HG03342 (cell line): ENCODE results near the gene HAP1.
A peak's percentile ranks its signal among the peaks of the same experiment; 100 is the strongest.
"Not testable (repeated sequence)": the region's sequence is repeated elsewhere in the genome, so short reads cannot be mapped to it uniquely, and the experiment has no call there.

Experiments used
- ATAC-seq: cut with Tn5 transposase; IDR thresholded peaks from one replicate; pipeline ENCODE4 v1.9.1; 2021; ENCODE audit warnings: mild to moderate bottlenecking, moderate library complexity; ENCODE audit not compliant: unreplicated experiment

Gene HAP1

DNA sequence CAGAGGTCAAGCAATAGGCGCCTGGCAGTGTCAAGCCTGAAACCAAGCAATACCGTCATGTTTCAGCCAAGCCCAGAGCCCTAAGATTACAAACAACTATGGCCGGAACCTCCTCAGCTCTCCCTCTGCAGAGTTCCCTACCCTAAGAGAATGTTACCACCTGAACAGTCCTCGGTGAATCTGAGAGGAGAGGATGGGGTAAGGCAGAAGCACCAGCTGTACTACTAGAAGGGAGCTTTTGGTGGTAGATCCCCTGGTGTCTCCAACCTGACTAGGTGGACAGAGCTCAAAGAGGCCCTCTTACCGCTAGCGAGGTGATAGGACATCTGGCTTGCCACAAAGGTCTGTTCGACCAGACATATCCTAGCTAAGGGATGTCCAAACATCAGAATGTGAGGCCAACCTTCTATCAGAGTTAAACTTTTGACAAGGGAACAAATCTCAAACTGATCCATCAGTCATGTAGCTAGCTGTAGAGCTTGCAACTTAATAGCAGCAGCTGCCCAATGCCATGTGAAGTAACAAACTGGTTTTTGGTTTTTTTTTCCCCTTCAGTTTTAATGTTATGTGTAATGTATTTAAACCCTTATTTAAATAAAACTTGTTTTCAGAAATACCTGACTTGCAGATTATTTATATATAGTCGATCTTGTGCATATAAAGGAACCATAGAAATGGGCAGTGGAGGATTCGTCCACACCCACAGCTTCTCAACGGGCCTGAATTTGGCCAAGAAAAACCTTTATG lies 43.2 kb downstream of the HAP1 start:
- ATAC-seq = no peak

DNA sequence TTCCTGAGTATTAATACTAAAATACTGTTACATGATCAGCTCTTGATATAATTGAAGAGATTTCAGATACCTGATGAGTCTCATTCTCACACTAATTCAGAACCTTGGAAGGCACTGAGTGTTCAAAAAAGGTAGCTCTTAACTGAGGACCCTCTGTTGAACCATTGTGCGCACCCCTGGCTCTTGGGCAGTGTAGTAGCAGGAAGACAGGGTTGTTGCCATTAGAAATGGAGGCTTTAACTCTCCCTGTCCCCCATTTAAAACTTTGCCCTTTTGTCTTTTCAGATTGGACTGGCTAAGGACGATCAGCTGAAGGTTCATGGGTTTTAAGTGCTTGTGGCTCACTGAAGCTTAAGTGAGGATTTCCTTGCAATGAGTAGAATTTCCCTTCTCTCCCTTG lies 43.9 kb downstream of the HAP1 start:
- ATAC-seq = no peak

DNA sequence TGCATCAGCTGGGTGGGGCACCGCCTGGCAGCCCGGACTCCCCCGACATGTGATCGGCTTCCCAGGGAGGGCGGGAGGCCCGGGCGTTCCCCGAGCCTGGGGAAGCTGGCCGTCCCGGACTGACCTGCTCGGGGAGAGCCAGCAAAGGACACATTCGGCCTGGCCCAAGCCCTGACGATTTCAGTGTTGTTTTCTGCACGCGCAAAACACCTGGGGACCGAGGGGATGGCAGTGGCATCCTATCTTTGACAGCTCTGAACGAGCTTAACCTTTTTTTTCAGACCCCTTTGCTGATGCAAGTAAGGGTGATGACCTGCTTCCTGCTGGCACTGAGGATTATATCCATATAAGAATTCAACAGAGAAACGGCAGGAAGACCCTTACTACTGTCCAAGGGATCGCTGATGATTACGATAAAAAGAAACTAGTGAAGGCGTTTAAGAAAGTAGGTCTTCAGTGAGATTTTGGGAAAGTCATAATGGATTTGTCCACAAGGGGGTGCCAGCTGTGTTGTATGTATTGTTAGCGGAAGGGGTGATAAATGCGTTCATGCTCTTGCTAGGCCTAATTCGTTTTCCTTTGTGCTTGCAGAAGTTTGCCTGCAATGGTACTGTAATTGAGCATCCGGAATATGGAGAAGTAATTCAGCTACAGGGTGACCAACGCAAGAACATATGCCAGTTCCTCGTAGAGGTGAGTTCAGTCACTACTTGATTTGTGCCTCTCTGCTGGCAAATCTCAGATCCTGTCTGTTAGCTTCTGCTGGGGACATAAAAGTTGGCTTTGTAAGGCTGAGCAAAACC lies 44.7 kb downstream of the HAP1 start:
- no peak for ATAC-seq

DNA sequence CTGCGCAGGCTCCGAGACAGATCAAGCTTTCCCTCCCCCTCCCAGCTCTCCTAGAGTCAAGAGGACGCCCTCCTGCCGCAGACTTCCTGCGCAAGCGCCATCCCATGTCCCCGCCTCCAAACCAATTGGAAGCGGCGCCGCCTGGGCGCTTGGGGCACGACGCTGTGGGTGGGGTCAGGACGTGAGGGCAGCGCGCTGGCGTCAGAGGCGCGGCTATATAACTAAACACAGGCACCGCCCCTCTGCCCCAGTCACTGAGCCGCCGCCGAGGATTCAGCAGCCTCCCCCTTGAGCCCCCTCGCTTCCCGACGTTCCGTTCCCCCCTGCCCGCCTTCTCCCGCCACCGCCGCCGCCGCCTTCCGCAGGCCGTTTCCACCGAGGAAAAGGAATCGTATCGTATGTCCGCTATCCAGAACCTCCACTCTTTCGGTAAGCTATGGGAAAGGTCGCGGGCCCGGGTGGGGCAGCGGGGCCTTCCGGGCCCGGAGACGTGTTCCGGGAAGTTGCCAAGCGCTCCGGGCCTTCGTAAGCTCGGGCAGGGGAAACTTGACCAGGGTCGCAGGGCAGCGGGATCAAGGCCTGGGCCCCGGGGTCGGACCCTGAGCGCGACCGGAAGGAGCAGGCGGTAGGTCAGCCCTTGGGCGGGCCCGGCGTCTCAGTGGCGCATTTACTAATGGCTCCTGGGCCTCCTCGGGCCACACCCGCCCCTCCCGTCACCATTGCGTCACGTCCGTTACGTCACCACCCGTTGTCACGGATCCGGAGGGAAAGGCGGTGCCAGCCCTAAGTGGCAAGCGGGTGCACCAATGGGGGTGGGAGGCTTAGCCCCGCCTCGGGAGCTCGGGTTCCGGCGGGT lies 45.6 kb downstream of the HAP1 start, which contains the start of gene EIF1:
Gene EIF1, plus strand, starts transcription at position 245 of the 856 bp plus-strand sequence. Its CDS starts 154 bp downstream, at position 399.
- ATAC-seq = peak; percentile 62

DNA sequence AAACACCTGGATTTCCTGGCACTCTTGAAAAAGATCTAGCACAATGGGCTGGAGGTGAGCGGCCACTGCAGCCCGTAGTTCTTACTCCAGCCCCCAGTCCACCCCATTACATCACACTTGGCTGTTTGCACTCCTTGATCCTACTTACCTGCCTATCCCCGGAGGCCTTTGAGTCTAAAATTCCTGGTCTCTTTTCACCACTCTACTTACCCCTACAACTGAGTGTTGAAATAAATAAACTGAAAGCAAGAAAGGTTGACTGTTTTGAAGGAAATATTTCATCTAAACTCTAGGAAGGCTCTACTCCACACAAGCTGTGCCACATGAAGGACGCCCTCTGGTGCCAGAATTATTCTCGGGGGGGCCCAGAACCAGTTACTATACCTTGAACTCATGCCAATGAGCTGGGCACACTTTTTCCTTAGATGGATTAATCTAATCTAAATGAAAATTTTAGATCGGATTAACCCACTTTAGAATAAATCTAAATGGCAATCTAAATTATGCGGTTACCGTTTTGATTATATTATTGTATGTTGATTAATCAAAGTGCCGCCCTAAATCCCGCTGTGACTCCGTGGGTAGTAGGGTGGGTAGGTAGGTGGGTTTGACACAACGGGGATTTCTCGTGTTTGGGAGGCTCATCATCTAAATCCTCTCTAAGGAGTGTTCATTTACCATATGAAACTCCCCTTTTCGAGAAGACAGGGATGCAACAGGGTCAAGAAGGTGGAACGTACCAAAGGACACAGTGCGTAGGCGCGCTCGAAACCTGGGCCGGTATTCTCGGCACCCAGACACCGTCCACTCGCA lies 46.4 kb downstream of the HAP1 start:
- no peak for ATAC-seq

DNA sequence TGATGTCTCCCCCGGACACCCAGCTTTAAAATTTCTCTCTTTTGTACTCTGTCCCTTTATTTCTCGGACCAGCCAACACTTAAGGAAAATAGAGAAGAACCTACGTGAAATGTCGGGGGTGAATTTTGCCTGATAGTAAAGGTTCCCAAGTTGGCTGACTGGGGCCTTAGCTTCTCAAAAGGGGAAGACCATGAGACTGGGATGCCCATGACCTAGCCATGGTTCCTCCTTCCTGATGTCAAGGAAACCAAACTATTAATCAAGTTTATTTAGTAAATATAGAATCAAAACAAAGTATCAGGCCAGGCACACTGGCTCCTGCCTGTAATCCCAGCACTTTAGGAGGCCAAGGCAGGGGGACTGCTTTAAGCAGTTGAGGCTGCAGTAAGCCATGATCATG lies 48.2 kb downstream of the HAP1 start:
- ATAC-seq = no peak

DNA sequence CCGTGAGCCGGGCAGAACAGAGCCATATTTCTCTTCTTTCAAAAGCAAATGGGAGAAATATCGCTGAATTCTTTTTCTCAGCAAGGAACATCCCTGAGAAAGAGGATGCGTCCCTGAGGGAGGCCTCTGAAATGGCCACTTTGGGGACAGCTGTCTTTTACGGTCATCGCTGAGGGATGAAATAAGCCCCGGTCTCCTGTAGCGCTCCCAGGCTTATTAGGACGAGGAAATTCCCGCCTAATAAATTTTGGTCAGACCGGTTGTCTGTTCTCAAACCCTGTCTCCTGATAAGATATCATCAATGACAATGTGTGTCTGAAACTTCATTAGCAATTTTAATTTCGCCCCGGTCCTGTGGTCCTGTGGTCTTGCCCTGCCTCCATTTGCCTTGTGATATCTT lies 48.7 kb downstream of the HAP1 start:
- not testable (repeated sequence) for ATAC-seq

DNA sequence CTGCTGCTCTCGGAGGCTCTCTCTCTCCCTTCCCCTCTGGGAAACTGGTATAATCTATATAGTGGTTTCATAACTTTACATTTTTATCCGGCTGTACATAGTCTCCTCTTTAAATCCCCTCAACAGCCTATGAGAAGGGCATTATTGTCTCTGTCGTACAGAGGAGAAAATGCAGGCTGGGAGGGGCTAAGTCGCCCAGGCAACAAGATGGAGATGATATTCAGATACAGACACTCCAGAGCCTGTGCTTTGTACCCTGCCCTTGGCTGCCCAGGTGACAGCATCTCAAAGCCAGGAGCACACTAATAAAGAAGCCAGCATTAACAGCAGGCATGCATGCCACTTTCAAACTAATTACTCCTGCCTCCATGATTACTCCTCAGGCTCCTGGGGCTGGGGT lies 50.4 kb downstream of the HAP1 start:
- ATAC-seq = no peak

DNA sequence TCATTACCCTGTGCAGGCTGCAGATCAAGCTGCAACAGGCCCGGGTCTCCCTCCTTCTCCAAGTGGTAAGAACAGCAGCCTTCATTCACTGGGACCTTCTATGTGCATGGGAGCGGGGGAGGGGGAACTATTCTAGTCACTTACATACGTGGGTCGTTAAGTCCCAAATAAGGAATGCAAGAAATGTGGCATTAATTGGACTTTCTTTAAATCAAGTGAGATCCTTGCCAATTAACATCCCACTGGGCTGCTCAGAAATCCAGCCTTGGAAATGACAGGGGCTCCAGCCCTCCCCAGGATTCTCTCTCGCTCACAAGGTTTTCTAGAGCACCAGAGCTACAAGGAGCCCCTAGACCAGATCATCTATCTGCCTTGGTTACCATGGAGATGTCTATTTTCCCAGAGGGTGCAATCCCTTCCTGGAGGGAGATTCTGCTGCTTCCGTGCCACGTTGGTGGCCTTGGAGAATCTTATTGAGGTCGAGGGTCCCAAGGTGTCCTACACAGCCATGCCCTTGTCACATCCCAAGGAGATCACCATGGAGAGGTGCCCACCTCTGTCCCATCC lies 50.9 kb downstream of the HAP1 start:
- no peak for ATAC-seq

DNA sequence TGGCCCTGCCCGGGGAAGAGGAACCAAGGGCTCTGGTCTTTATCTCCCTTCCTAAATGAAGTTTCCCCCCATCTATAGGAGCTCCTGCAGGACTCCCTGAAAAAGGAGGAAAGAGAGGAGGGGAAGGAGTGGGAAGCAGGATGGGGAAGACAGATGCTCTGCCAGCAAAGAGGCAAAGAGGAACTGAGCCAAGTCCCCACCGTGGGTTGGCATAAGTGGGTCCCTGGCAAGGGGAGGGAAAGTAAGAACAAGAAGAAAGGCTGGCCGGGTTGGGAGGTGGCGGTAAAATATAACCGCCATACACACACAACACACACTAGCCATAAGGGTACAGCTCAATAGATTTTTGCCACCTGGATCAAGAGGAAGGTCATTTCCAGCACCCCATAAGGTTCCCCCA lies 51.8 kb downstream of the HAP1 start:
- no peak for ATAC-seq

DNA sequence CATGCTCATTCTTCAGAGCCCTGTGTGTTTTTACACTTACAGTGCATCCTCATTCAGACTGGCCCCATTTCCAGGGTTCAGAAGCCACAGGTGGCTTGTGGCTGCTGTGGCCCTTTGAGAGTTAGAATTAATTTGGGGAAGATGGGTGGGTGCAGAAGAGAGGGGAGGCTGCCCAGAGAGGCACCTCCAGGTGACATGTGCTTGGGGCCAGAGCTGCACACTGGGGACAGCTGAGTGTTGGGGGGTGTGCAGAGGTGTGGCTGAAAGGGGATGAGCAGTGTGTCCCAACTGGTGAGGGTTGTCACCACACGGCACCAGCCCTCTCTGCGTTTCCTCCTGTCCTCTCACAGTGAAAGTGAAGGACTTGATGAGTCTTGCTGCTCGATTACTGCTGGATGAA lies 52.7 kb downstream of the HAP1 start:
- ATAC-seq = no peak

DNA sequence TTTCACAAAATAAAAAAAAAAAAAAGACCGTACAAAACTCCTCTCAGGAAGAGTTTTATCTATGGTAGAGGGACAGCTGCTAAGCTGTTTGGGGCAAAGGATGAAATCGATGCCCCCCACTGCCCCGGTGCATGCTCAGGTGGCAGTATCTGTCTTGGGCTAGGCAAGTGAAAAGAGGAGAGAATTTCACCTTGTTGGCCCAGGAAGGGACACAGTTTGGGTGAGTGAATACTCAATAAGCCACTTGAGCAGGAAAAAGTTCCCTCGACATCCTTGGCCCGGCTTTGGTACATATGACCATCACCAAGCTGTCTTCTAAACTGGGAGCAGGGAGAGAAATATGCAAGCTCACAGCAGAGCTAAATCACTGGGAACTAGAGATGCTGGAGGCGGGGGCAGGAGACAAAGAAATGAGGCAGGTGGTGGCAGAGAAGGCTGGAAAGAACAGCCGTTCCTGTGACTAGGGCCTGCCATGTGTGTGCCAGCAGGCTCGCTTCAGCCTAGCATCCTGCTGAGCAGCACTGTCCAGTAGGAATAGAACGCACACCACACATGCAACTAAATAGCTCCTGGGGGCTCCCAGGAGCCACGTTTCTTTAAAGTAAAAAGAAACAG lies 53.9 kb downstream of the HAP1 start:
- ATAC-seq = no peak

DNA sequence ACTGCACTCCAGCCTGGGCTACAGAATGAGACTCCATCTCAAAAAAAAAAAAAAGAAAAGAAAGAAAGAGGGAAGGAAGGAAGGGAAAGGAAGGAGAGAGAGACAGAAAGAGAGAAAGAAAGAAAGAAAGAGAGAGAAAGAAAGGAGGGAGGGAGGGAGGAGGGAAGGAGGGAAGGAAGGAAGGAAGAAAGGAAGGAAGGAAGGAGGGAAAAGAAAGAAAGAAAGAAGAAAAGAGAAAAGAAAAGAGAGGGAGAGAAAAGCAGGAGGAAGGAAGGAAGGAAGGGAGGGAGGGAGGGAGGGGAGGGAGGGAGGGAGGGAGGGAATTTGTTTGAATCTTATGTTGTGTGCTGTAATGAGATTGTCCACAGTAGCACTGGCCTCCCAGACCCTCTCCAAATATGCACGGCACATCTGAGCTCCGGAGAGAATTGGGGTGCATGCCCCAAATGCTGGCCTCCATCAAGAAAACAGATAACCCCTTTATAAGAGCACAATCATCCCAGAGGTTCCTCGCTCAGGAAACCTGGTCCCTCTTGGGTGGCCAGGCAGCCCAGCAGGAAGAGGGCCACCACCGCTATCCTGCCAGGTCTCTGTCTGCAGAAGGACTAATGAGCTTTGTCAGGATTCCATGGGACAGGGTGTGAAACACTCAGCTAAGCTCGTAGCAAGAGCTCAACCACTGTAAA lies 54.6 kb downstream of the HAP1 start:
- ATAC-seq = no peak

DNA sequence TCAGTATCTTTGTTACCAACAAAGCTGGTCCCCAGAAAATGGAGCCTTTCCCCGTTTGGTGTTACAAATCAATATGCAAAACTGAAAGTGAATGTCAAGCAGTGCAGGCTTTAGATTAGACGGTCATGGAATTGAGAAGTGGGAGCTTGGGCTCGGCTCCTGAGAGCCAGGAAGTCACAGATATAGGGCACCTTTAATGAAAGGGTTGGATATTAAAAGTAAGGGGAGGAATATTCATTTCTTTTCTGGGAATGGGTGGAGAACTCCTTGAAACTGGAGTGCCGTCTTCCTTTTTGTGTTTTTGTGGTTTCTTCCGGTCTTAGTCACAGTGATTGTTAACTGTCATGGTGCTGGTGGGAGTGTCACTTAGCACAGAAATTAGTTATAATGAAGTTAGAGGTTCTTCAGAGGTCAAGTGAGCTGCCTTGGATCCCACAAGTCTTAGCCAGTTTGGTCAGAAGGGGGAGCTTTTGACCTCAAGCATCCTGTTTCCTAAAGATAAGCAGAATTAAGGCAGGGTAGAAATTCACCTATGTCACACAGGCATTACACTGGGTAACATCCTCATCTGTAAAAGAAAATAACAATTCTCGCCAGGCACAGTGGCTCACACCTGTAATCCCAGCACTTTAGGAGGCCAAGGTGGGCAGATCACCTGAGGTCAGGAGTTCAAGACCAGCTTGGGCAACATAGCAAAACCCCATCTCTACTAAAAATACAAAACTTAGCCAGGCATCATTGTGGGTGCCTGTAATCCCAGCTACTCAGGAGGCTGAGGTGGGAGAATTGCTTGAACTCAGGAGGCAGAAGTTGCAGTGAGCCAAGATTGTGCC lies 55.3 kb downstream of the HAP1 start:
- ATAC-seq = peak; percentile 48

DNA sequence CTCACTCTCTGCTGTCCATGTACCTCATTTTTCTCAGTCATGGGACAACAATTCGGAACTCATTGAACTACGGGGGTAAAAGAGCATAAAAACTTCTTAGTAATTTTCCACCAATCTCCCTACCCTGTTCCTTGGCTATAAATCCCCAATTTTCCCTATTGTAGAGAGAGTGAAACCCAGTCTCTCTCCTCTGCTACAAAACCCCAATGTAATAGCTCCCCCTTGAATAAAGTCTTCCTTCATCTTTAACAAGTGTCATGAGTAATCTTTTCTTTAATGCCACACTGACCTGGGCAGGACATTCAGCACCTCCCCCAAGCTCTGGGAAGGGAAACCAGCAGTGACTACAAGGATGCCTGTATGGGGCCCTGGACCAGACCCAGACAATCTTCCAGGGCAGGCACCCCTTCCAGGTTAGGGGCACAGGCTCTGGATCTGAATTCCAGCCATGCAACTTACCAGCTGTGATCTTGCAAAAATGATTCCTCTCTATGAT lies 56.0 kb downstream of the HAP1 start:
- ATAC-seq = peak; percentile 32

DNA sequence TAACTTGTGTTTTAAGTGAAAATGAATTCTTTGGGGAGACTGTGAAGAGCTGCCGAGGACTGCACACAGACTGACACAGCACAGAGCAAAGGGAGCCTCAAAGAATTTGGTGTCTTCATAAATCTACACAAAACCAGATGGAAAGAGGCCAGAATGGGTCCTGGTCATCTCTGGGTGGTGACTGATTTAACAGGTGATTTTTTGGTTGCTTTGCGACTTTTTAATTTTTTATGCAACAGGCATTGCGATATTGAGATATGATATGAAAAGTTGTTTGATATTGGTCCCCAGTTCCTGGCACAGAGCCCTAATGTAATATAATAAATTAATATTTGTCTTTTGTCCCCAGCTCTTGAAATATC lies 58.4 kb downstream of the HAP1 start:
- no peak for ATAC-seq

DNA sequence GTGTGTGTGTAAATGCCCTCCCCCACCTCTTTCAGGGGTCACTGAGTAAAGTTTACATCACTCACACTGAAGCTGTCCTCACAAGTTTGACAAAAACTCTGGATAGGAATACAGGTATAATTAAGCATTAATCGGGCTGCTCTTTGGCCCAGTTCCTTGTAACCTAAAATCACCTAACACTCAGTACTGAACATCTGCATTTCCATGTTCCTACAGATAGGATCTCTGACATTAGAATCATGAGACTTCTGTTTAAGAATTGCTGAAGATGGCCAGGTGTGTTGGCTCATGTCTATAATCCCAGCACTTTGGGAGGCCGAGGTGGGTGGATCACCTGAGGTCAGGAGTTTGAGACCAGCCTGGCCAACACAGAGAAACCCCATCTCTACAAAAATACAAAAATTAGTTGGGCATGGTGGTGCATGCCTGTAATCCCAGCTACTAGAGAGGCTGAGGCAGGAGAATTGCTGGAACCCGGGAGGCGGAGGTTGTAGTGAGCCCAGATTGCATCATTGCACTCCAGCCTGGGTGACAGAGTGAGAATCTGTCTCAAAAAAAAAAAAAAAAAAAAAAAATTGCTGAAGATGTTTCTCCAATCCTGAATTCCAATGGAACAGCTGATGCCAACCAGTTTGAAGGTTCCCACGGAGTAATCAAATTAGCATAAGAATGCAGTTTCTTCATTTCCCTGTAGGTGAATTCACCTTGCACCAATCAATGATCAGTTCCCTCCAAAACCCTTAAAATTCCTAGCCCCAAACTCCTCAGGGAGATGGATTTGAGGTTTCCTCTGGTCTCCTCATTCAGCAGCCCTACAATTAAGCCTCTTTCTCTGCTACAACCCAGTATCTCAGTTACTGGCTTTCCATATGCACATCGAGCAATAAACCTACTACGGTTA lies 59.0 kb downstream of the HAP1 start:
- not testable (repeated sequence) for ATAC-seq
